Skeletal muscle tissue (tissue), 4 donors: ENCODE measurements around the gene CPNE7. TPM values are rescaled to one million over a fixed set of nuclear protein-coding genes. Genes with fewer than 3 reads are reported as not detected.

Experiments used
- H3K27ac ChIP-seq: one replicate; pipeline ENCODE4 v1.7.0; 2013; ENCODE audit warnings: mild to moderate bottlenecking, low read depth, low read length, inconsistent platforms
- H3K27me3 ChIP-seq, 3 donors: one replicate each; pipeline ENCODE4 v1.7.0; 2013; ENCODE audit warnings: low read length in 3 of 3; ENCODE audit not compliant: control insufficient read depth in 3 of 3, insufficient read depth in 3 of 3
- H3K36me3 ChIP-seq, 3 donors: one replicate each; pipeline ENCODE4 v1.7.0; 2013; ENCODE audit warnings: low read length in 3 of 3; ENCODE audit not compliant: control insufficient read depth in 3 of 3, insufficient read depth in 3 of 3
- H3K4me1 ChIP-seq, 3 donors: one replicate each; pipeline ENCODE4 v1.7.0; 2013; ENCODE audit warnings: low read length in 3 of 3, mild to moderate bottlenecking in 3 of 3; ENCODE audit not compliant: control insufficient read depth in 3 of 3, insufficient read depth in 3 of 3
- H3K4me3 ChIP-seq, 3 donors: one replicate each; pipeline ENCODE4 v1.7.0; 2013; ENCODE audit warnings: low read length in 3 of 3
- H3K9ac ChIP-seq, 3 donors: one replicate each; pipeline ENCODE4 v1.7.0; 2013; ENCODE audit warnings: low read length in 3 of 3, mild to moderate bottlenecking in 3 of 3, moderate library complexity in 2 of 3, low read depth in 1 of 3
- H3K9me3 ChIP-seq, 3 donors: one replicate each; pipeline ENCODE4 v1.7.0; 2013; ENCODE audit warnings: low read length in 3 of 3; ENCODE audit not compliant: control insufficient read depth in 3 of 3
- total RNA-seq: library from RNA; depleted of rRNA; stranded (reverse); fragments of >200 nt; gene quantifications from one replicate; pipeline ENCODE4 v1.2.3, GENCODE V29; 2014
- donor health status: Osteomylitis.

CPNE7 gene
- total RNA-seq, 1 donor from 2014 or later: not detected

DNA sequence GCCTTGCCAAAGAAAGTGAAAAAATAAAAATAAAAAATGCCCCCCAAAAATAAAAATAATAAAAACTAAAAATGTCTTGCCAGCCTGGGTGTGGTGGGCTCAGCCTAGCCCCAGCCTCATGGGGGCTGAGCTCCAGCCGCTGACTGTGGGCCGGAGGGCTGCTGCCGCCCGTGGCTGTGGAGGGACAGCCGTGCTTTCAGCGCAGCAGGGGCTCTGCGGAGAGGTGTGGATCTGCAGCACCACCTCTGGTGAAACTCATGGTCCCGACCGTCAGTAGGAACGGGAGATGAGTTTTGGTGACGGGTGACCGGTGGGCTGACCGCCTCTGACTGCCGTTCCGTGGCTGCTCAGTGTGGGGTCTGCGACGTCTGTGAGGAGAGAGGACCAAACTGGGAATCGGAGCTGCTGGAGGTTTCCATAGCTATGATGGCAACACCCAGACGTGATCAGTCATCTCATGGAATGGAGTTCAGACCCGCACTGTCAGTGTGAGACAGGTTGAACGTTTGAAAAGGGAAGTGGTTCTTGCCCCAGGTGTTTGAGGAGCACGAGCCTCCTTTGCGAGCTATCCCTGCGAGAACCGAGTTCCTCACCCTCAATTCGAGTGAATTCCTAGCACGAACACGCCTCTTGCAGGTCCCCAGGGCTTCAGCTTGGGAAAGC, 27.1 kb upstream of the CPNE7 start:
- Histone ChIP-seq H3K27me3 (no peaks in the 10 kb centered on the region), H3K4me1 (no peaks in the 10 kb centered on the region), H3K9me3 (no peaks in the 10 kb centered on the region), H3K27ac (no peak overlapping the region), H3K4me3 (no peak overlapping the region), H3K36me3 (peaks cover 62 to 78% (median 71%) of the 10 kb centered on the region in 3 donors), H3K9ac (no peak overlapping the region)

DNA sequence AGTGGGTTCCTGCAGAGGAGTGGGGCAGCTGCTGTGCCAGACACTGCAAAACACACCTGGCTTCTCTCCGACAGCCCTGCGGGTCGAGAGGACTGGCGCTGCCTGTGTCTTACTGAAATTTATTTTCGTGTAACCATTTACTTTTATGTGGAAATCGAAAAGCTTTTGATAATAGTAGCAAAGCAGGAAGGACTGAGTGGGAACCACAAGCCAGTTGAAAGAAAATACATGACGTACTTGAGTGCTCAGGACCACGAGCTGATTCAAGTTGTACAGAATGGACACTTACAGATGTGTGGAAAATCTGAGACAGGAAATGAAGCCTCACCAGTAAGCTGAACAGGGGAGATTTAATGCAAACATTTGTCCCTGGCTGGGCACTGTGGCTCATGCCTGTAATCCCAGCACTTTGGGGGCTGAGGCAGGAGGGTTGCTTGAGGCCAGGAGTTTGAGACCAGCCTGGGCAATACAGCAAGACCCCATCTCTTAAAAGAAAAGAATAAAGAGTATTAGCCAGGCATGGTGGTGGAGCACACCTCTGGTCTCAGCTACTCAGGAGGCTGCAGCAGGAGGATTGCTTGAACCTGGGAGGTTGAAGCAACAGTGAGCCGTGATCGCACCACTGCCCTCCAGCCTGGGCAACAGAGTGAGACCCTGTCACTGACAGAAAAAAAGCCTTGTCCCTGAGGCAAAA, 26.4 kb upstream of the CPNE7 start:
- Histone ChIP-seq H3K9me3 (no peaks in the 10 kb centered on the region), H3K27ac (no peak overlapping the region), H3K4me3 (no peak overlapping the region), H3K4me1 (no peaks in the 10 kb centered on the region), H3K9ac (no peak overlapping the region), H3K27me3 (no peaks in the 10 kb centered on the region), H3K36me3 (peaks cover 68 to 82% (median 69%) of the 10 kb centered on the region in 3 donors)

DNA sequence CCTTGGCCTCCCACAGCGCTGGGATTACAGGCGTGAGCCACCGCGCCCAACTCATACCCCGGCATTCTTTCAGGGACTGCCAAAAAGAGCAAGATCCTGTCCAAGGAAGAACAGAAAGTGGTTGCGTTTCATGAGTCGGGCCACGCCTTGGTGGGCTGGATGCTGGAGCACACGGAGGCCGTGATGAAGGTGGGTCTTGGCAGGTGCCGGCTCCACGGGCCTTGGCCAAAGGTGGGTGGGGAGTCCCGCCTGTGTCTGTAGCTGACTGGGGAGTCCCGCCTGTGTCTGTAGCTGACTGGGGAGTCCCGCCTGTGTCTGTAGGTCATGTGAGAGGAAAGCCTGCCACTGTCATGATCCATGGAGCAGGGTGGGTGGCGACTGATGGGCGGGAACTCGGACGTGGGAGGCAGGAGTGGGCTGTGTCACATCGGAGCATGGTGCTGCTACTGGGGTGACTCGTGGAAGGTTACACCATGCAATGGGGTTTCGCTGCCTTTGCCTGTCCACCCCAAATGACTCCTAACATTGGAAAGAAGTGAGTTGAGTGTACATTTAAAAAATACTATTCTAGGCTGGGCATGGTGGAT, 25.0 kb upstream of the CPNE7 start:
- H3K4me1 ChIP-seq: no peaks in the 10 kb centered on the region
- peaks cover 63 to 81% (median 68%) of the 10 kb centered on the region in 3 donors for H3K36me3 ChIP-seq

DNA sequence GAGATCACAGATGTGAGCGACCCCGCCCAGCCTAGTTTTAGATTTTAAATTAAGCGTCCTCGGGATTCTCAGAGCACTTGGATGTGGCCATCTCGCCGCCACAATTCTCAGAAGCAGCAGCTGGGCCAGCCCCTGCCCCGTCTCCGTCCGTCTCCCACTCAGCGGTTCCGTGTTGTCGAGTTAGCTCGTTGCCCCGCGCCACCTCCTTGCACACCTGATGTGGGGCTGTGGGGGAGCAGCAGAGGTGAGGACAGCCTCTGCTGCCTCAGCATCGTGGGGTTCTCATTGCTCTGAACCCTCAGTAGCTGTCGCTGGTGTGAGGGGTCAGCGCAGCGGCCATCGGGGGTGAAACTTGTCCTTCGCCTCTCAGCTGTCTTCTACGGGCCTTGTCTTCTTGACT, 23.2 kb upstream of the CPNE7 start:
- Histone ChIP-seq H3K9me3 (no peaks in the 10 kb centered on the region), H3K9ac (no peak overlapping the region), H3K4me3 (no peak overlapping the region), H3K27me3 (no peaks in the 10 kb centered on the region), H3K27ac (no peak overlapping the region), H3K36me3 (peaks cover 65 to 76% (median 73%) of the 10 kb centered on the region in 3 donors), H3K4me1 (no peaks in the 10 kb centered on the region)

More for the DNA sequence above, 25.0 kb upstream of the CPNE7 start:
- Histone ChIP-seq H3K4me3 (no peak overlapping the region), H3K27ac (no peak overlapping the region), H3K27me3 (no peaks in the 10 kb centered on the region), H3K9me3 (no peaks in the 10 kb centered on the region), H3K9ac (no peak overlapping the region)

DNA sequence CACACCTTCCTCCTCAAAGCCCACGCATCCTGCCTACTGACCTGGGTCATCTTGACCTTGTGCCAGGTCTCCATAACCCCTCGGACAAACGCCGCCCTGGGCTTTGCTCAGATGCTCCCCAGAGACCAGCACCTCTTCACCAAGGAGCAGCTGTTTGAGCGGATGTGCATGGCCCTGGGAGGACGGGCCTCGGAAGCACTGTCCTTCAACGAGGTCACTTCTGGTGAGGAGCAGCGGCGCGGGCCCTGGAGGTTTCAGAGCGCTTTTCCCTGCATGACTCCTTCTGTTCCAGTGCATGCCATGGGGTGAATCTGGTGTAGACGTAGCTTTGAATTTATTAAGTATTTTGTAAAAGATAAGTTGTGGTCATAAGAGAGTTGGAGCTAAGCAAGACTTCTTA, 22.6 kb upstream of the CPNE7 start:
- Histone ChIP-seq H3K36me3 (peaks cover 64 to 74% (median 71%) of the 10 kb centered on the region in 3 donors), H3K27me3 (no peaks in the 10 kb centered on the region), H3K4me3 (no peak overlapping the region), H3K9me3 (no peaks in the 10 kb centered on the region), H3K27ac (no peak overlapping the region), H3K4me1 (no peaks in the 10 kb centered on the region), H3K9ac (no peak overlapping the region)

DNA sequence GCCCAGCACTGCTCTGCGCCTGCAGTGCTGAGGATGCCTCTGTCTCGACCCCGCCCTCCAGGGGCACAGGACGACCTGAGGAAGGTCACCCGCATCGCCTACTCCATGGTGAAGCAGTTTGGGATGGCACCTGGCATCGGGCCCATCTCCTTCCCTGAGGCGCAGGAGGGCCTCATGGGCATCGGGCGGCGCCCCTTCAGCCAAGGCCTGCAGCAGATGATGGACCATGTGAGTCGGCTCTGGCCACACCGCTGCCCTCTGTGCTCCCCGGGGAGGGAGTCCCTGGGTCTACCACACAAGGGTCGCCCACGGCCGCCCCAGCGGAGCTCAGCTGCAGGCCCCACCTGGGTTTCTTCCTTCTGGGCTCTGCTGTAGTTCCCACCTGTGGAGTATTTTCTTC, 21.8 kb upstream of the CPNE7 start:
- Histone ChIP-seq H3K9me3 (no peaks in the 10 kb centered on the region), H3K27ac (no peak overlapping the region), H3K36me3 (peaks cover 57 to 68% (median 63%) of the 10 kb centered on the region in 3 donors), H3K4me1 (no peaks in the 10 kb centered on the region), H3K27me3 (no peaks in the 10 kb centered on the region), H3K9ac (no peak overlapping the region), H3K4me3 (no peak overlapping the region)

DNA sequence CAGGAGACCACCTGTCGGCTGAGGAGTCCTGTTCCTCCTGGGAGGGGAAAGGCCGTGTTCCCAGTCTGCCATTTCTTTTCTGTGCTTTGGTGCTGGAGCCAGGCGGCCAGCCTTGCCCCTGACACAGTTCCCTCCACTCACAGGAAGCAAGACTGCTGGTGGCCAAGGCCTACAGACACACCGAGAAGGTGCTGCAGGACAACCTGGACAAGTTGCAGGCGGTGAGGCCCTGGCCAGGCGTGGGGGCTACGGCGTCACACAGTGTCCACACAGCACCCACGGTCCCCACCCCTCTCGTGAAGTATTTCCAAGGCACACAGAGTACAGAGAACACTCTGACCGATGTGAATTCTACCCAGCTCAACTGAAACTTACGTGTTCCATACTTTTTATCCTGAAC, 21.2 kb upstream of the CPNE7 start:
- Histone ChIP-seq H3K27me3 (no peaks in the 10 kb centered on the region), H3K36me3 (peaks cover 51 to 64% (median 57%) of the 10 kb centered on the region in 3 donors), H3K4me3 (no peak overlapping the region), H3K9ac (no peak overlapping the region), H3K9me3 (no peaks in the 10 kb centered on the region), H3K4me1 (no peaks in the 10 kb centered on the region), H3K27ac (no peak overlapping the region)

DNA sequence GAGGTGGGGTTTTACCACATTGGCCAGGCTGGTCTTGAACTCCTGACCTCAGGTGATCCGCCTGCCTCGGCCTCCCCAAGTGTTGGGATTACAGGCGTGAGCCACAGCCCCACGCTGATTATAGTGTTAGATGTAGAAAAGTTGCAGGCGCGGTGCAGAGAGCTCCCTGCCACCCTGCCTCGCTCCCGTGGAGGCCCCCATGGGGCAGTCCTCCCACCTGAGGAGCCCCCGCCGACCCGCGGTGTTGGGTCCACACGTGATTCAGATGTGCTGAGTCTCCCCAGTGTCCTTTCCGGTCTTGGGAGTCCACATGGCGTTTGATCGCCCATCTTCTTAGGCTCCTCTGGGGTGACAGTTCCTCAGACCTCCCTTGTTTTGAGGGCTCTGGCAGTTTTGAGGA, 20.3 kb upstream of the CPNE7 start:
- Histone ChIP-seq H3K27me3 (no peaks in the 10 kb centered on the region), H3K4me3 (no peak overlapping the region), H3K27ac (no peak overlapping the region), H3K4me1 (peaks cover 3 to 6% (median 3%) of the 10 kb centered on the region in 3 donors), H3K36me3 (peaks cover 46 to 58% (median 51%) of the 10 kb centered on the region in 3 donors), H3K9me3 (no peaks in the 10 kb centered on the region), H3K9ac (no peak overlapping the region)

DNA sequence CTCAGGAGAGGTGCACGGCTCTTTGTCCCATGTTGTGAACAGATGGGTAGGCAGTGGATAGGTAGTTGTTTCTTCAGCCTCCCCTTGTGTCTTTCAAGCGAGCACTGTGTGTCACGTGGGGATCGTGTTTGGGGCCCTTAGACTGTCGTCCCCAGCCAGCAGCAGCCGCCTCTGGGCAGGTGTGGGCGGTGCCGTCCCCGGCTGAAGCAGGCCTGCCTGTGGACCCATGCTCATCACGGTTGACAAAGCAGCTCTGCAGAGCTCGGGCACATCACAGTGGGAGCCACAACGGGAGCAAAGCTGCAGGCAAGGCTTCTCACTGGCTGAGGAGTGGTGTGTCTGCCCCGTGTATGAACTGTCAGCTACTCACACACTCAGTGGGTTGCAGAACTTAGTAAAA, 19.8 kb upstream of the CPNE7 start:
- Histone ChIP-seq H3K4me1 (peaks cover 3 to 6% (median 3%) of the 10 kb centered on the region in 3 donors), H3K36me3 (peaks cover 43 to 53% (median 45%) of the 10 kb centered on the region in 3 donors), H3K27ac (no peak overlapping the region), H3K27me3 (no peaks in the 10 kb centered on the region), H3K9me3 (no peaks in the 10 kb centered on the region), H3K4me3 (no peak overlapping the region), H3K9ac (no peak overlapping the region)
